Measurements from ENCODE around the gene SPON1. TPM values are rescaled to one million over a fixed set of nuclear protein-coding genes. Genes with fewer than 3 reads are reported as not detected.

SPON1 gene
- total and polyA plus RNA-seq, 2 of the 8 experiments (the other 6 are each of a cell fraction or from before 2014, with no cell fraction given): 1.5 to 5.4 TPM

- Histone ChIP-seq H4K20me1 (replicated peaks in 1 of 2; ENCODE audit: control insufficient read depth in 1 of 2, insufficient read depth in 2 of 2, low read length in 2 of 2) (no peaks in the 10 kb centered on the region), H3K4me1 (replicated peaks in 1 of 4; ENCODE audit: control insufficient read depth in 3 of 4, insufficient read depth in 4 of 4, low read length in 3 of 4) (no peaks in the 10 kb centered on the region), H3K79me2 (ENCODE audit: control insufficient read depth in 1 of 2, insufficient read depth in 2 of 2, low read length in 2 of 2) (no peaks in the 10 kb centered on the region), H2BK5ac (ENCODE audit: low read depth, low read length) (no peak overlapping the region), H2BK12ac (ENCODE audit: low read depth, low read length) (no peak overlapping the region), H4K91ac (replicated peaks; ENCODE audit: insufficient read length, low read length) (no peak overlapping the region), H4K5ac (ENCODE audit: insufficient read length, low read depth, low read length) (no peak overlapping the region), H3K27me3 (replicated peaks in 1 of 4; ENCODE audit: control insufficient read depth in 3 of 4, extremely low read depth in 1 of 4, insufficient read depth in 3 of 4, low read length in 3 of 4) (no peaks in the 10 kb centered on the region), H3K4ac (replicated peaks; ENCODE audit: insufficient read length, low read depth, low read length) (no peak overlapping the region), H2BK120ac (replicated peaks; ENCODE audit: low read depth, low read length) (no peak overlapping the region), H2BK20ac (ENCODE audit: low read length) (no peak overlapping the region), H3K9ac (replicated peaks in 1 of 4; ENCODE audit: extremely low read depth in 1 of 4, low read depth in 3 of 4, low read length in 3 of 4) (no peak overlapping the region), H3K14ac (ENCODE audit: insufficient read length) (no peak overlapping the region), H2AFZ (ENCODE audit: low read length) (no peak overlapping the region), H3K56ac (replicated peaks; ENCODE audit: insufficient read length, low read depth, low read length) (no peak overlapping the region), H3K23ac (ENCODE audit: insufficient read length) (no peak overlapping the region), H4K8ac (ENCODE audit: extremely low read depth, insufficient read depth, low read length) (no peak overlapping the region), H3K18ac (ENCODE audit: extremely low read depth, low read length) (no peak overlapping the region; the same call in 1 of the 2 replicates), H3K27ac (ENCODE audit: low read depth, low read length) (no peak overlapping the region), H2AK5ac (ENCODE audit: low read depth, low read length) (no peak overlapping the region), H2BK15ac (ENCODE audit: low read length) (no peak overlapping the region), H3K36me3 (ENCODE audit: control insufficient read depth in 2 of 4, insufficient read depth in 4 of 4, low read length in 3 of 4) (no peaks in the 10 kb centered on the region), H3K79me1 (ENCODE audit: low read depth, low read length) (no peaks in the 10 kb centered on the region), H3K9me3 (ENCODE audit: insufficient read depth in 2 of 2, low read depth in 1 of 2, low read length in 1 of 2) (peaks cover 2 to 3% of the 10 kb centered on the region in 2 experiments; a peak in 3 of 4 replicates), H3K4me2 (ENCODE audit: insufficient read depth in 1 of 2, low read depth in 2 of 2, low read length in 2 of 2) (no peak overlapping the region), H3K23me2 (ENCODE audit: low read depth, low read length) (no peaks in the 10 kb centered on the region), H3K4me3 (ENCODE audit: extremely low read depth in 1 of 4, insufficient read depth in 2 of 4, low read depth in 3 of 4, low read length in 4 of 4) (no peak overlapping the region)
- WGBS, 2 experiments (ENCODE audit: extremely low coverage in 1 of 2, insufficient coverage in 1 of 2, insufficient read length in 1 of 2, insufficient replicate concordance in 2 of 2, low coverage in 1 of 2, low lambda C conversion rate in 2 of 2, missing lambda C conversion rate in 1 of 2): 90% methylated on average over 6 of the region's 6 CpGs; no CpG with 5 or more reads in 1 of the 2 experiments
- ChIA-PET CTCF (ENCODE audit: partially characterized antibody) (no interaction called here), POLR2A (ENCODE audit: partially characterized antibody) (no interaction called here)
- DNase-seq (ENCODE audit: low read depth in 1 of 2, low spot score in 2 of 2) (no peak), FAIRE-seq (no peak)
- no peak for TF ChIP-seq TCF12 (IDR thresholded peaks at IDR 0.05; ENCODE audit: low read depth, low read length)
- TF ChIP-seq EZH2 (IDR thresholded peaks at IDR 0.05; ENCODE audit: low read depth, low read length, severe bottlenecking): no peak
- no peak for TF ChIP-seq RBBP5 (IDR thresholded peaks at IDR 0.05; ENCODE audit: borderline replicate concordance, low read depth, low read length)
- TF ChIP-seq RNF2 (IDR thresholded peaks at IDR 0.05; ENCODE audit: borderline replicate concordance, low read depth, low read length, missing control alignments, poor library complexity, severe bottlenecking): no peak
- no peak for TF ChIP-seq PHF8 (conservative IDR thresholded peaks at IDR 0.05; ENCODE audit: low read depth, low read length)
- TF ChIP-seq TEAD4 (IDR thresholded peaks at IDR 0.05; ENCODE audit: low read depth, low read length): no peak
- TF ChIP-seq MAFK (IDR thresholded peaks at IDR 0.05; ENCODE audit: low read depth, low read length): no peak
- TF ChIP-seq KDM4A (IDR thresholded peaks at IDR 0.05; ENCODE audit: low read depth, low read length, severe bottlenecking): no peak
- no peak for TF ChIP-seq BRCA1 (IDR thresholded peaks at IDR 0.05; ENCODE audit: low read depth, low read length)
- no peak for TF ChIP-seq NANOG (IDR thresholded peaks at IDR 0.05; ENCODE audit: insufficient read depth, low read depth, low read length, poor library complexity, severe bottlenecking)
These were observed 45.0 kb downstream of the SPON1 start for GRCh38 chr11:14007566-14007965.
